ENCODE data around the gene SLC22A23. TPM values are rescaled to one million over a fixed set of nuclear protein-coding genes. Genes with fewer than 3 reads are reported as not detected.
A peak's percentile ranks its signal among the peaks of the same experiment; 100 is the strongest.

Gene SLC22A23
- total and polyA plus RNA-seq, 8 donors = 5.9 to 241 (median 18.9) TPM

GRCh38 chr6:3355011-3355357, 101.9 kb downstream of the SLC22A23 start:
- intact Hi-C loops (cut with DNase I; ENCODE audit: low total_unique reads) = no loop called here
- peak overlapping the region; percentile 81 to 96 (median 88) for H3K27ac ChIP-seq
- H3K36me3 ChIP-seq = no peaks in the 10 kb centered on the region
- peaks cover 28 to 84% (median 52%) of the 10 kb centered on the region in 4 donors for H3K4me1 ChIP-seq
- no peak for TF ChIP-seq POLR2A (IDR thresholded peaks at IDR 0.05)
- TF ChIP-seq EP300 (IDR thresholded peaks at IDR 0.05) = no peak
- no peak for TF ChIP-seq CTCF (IDR thresholded peaks at IDR 0.05)
- TF ChIP-seq POLR2AphosphoS5 (IDR thresholded peaks at IDR 0.05) = no peak
- no peak for DNase-seq
- no peaks in the 10 kb centered on the region for H3K27me3 ChIP-seq
- H3K9me3 ChIP-seq = no peaks in the 10 kb centered on the region
- no peak overlapping the region for H3K4me3 ChIP-seq
- 40 to 65% (median 61%) methylated on average over 4 of the region's 4 CpGs for WGBS, 5 donors

GRCh38 chr6:3353939-3354338, 102.9 kb downstream of the SLC22A23 start:
- peak overlapping the region in 2 of 5 donors; percentile 88 to 96 for H3K27ac ChIP-seq
- intact Hi-C loops (cut with DNase I; ENCODE audit: low total_unique reads) = no loop called here
- WGBS, 5 donors = 80 to 91% (median 87%) methylated on average over 4 to 5 of the region's 5 CpGs

GRCh38 chr6:3353213-3353903, 103.5 kb downstream of the SLC22A23 start:
- DNase-seq = no peak
- no peaks in the 10 kb centered on the region for H3K27me3 ChIP-seq
- H3K4me1 ChIP-seq = peaks cover 34 to 73% (median 54%) of the 10 kb centered on the region in 4 donors
- peak overlapping the region in 2 of 5 donors; percentile 18 to 96 for H3K27ac ChIP-seq
- no peaks in the 10 kb centered on the region for H3K36me3 ChIP-seq
- no peaks in the 10 kb centered on the region for H3K9me3 ChIP-seq
- intact Hi-C loops (cut with DNase I; ENCODE audit: low total_unique reads) = no loop called here
- WGBS, 5 donors = 77 to 86% (median 80%) methylated on average over 8 to 9 of the region's 9 CpGs
- TF ChIP-seq POLR2A (IDR thresholded peaks at IDR 0.05) (no peak), POLR2AphosphoS5 (IDR thresholded peaks at IDR 0.05) (no peak), EP300 (IDR thresholded peaks at IDR 0.05) (no peak), CTCF (IDR thresholded peaks at IDR 0.05) (no peak)
- no peak overlapping the region for H3K4me3 ChIP-seq

More at GRCh38 chr6:3353939-3354338, 102.9 kb downstream of the SLC22A23 start:
- Histone ChIP-seq H3K36me3 (no peaks in the 10 kb centered on the region), H3K9me3 (no peaks in the 10 kb centered on the region), H3K4me1 (peaks cover 34 to 79% (median 56%) of the 10 kb centered on the region in 4 donors), H3K4me3 (no peak overlapping the region), H3K27me3 (no peaks in the 10 kb centered on the region)
- TF ChIP-seq POLR2A (IDR thresholded peaks at IDR 0.05) (no peak), EP300 (IDR thresholded peaks at IDR 0.05) (no peak), POLR2AphosphoS5 (IDR thresholded peaks at IDR 0.05) (no peak), CTCF (IDR thresholded peaks at IDR 0.05) (no peak)
- DNase-seq = no peak

- H3K4me3 ChIP-seq = no peak overlapping the region
- no peaks in the 10 kb centered on the region for H3K27me3 ChIP-seq
- H3K36me3 ChIP-seq = no peaks in the 10 kb centered on the region
- peaks cover 30 to 66% (median 47%) of the 10 kb centered on the region in 4 donors for H3K4me1 ChIP-seq
- 62 to 73% (median 67%) methylated on average over 9 of the region's 9 CpGs for WGBS, 5 donors
- intact Hi-C loops (cut with DNase I; ENCODE audit: low total_unique reads) = no loop called here
- peak overlapping the region in 2 of 5 donors; percentile 19 to 39 for H3K27ac ChIP-seq
- TF ChIP-seq CTCF (IDR thresholded peaks at IDR 0.05) = no peak
- no peak for TF ChIP-seq EP300 (IDR thresholded peaks at IDR 0.05)
- no peak for TF ChIP-seq POLR2A (IDR thresholded peaks at IDR 0.05)
- TF ChIP-seq POLR2AphosphoS5 (IDR thresholded peaks at IDR 0.05) = no peak
- DNase-seq = no peak
- H3K9me3 ChIP-seq = no peaks in the 10 kb centered on the region
Measured at GRCh38 chr6:3352678-3353077, 104.2 kb downstream of the SLC22A23 start.

Measured in stomach (tissue), 9 donors.